Neural cell (in vitro differentiated cells): ENCODE measurements around the gene PRPF38B.

ENCODE experiments used
- CTCF ChIP-seq: fragments of 450-650 bp; IDR thresholded peaks from 2 replicates; pipeline ENCODE4 v1.5.1; 2014; ENCODE audit warnings: antibody characterized with exemption, mild to moderate bottlenecking, moderate library complexity; ENCODE audit not compliant: poor library complexity, severe bottlenecking
- SMC3 ChIP-seq: fragments of 450-650 bp; conservative IDR thresholded peaks from 2 replicates; pipeline ENCODE4 v1.6.1; 2014; ENCODE audit warnings: antibody characterized with exemption, mild to moderate bottlenecking, moderate library complexity; ENCODE audit not compliant: poor library complexity
- TAF1 ChIP-seq: IDR thresholded peaks from 2 replicates; pipeline ENCODE4 v1.6.1; 2012; ENCODE audit warnings: low read depth

- TF ChIP-seq SMC3 (no peak), CTCF (no peak), TAF1 (no peak)
Observed at GRCh38 chr1:108725906-108726305, 33.8 kb downstream of the PRPF38B start.
